ENCODE data around the gene FAM20B.

DNA sequence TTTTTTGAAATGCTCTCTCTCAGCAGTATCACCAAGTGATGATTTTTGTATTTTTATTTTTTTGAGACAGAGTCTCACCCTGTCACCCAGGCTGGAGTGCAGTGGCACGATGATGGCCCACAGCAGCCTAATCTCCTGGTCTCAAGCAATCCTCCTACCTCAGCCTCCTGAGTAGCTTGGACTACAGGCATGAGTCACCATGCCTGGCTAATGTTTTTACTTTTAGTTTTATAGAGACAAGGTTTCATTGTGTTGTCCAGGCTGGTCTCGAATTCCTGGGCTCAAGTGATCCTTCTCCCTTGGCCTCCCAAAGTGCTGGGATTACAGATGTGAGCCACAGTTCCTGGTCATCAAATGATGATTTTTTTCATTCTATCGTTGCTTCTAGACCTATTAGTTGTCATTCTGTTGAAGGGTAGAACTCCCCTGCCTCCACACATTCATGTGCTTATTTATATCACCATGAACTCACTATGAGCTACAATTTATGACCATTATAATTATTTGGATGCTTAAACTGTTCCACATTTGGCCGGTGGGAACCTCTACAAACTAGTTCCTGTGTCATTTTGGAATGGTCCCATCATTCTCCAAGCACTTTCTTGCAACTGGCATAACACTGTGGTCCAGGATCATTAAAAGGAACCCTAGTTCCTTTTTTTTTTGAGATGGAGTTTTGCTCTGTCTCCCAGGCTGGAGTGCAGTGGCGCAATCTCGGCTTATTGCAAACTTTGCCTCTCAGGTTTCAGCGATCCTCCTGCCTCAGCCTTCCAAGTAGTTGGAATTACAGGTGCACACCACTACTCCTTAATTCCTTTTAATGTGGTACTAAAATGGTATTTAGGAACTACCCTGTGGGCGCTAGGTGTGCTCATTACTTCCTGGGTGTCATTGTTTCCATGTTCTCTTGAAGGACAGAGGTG lies 35.9 kb downstream of the FAM20B start:
- TF ChIP-seq, protein P1, sequence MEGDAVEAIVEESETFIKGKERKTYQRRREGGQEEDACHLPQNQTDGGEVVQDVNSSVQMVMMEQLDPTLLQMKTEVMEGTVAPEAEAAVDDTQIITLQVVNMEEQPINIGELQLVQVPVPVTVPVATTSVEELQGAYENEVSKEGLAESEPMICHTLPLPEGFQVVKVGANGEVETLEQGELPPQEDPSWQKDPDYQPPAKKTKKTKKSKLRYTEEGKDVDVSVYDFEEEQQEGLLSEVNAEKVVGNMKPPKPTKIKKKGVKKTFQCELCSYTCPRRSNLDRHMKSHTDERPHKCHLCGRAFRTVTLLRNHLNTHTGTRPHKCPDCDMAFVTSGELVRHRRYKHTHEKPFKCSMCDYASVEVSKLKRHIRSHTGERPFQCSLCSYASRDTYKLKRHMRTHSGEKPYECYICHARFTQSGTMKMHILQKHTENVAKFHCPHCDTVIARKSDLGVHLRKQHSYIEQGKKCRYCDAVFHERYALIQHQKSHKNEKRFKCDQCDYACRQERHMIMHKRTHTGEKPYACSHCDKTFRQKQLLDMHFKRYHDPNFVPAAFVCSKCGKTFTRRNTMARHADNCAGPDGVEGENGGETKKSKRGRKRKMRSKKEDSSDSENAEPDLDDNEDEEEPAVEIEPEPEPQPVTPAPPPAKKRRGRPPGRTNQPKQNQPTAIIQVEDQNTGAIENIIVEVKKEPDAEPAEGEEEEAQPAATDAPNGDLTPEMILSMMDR (IDR thresholded peaks at IDR 0.05) = no peak
- TF ChIP-seq ZFX (IDR thresholded peaks at IDR 0.05; ENCODE audit: borderline replicate concordance) = no peak
